Erythroblast (primary cell): ENCODE measurements around the gene TRAPPC2L.

Source experiments
- GATA1 ChIP-seq: IDR thresholded peaks from 2 replicates; pipeline ENCODE4 v1.6.1; 2011; ENCODE audit warnings: low read depth, mild to moderate bottlenecking, control low read depth, low read length, moderate library complexity
- POLR2A ChIP-seq: IDR thresholded peaks from 2 replicates; pipeline ENCODE4 v1.6.1; 2011; ENCODE audit warnings: mild to moderate bottlenecking, low read length

- TF ChIP-seq POLR2A: no peak
- TF ChIP-seq GATA1: no peak
Observed at GRCh38 chr16:88869673-88869980, 12.7 kb downstream of the TRAPPC2L start.
